GM18870 (cell line): ENCODE results near the gene OR51B4.
A peak's percentile ranks its signal among the peaks of the same experiment; 100 is the strongest.
"Not testable (repeated sequence)": the region's sequence is repeated elsewhere in the genome, so short reads cannot be mapped to it uniquely, and the experiment has no call there.

Experiments used
- ATAC-seq: cut with Tn5 transposase; IDR thresholded peaks from one replicate; pipeline ENCODE4 v1.9.1; 2021; ENCODE audit warnings: moderate library complexity; ENCODE audit not compliant: unreplicated experiment

OR51B4 gene

GRCh38 chr11:5301846-5302245 lies at the start of gene OR51B4:
Gene OR51B4, minus strand, starts transcription at chr11:5301946. Its CDS starts 0 bp downstream, at chr11:5301946.
- ATAC-seq, result no peak

- ATAC-seq, result no peak
Observed at GRCh38 chr11:5351208-5351607, 49.5 kb upstream of the OR51B4 start, which contains the start of gene OR51B6. Gene OR51B6, plus strand, starts transcription at chr11:5351508. Its CDS starts 0 bp downstream, at chr11:5351508.

DNA sequence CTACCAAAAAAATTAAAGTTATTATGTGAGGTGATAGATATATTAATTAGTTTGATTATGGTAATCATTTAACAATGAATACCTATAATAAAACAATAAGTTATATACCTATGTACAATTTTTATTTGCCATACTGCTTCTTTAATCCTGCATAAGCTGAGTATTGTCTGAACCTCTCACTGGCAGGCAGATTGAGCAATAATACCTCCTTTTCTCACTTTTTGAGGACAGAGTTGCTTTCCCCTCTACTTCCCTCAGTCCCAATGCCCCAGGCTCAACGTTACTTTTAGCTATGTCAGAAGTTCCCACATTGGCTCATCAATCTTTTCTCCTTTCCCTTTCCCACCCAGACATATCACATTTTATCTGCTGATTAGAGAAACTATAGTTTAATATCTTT lies 47.8 kb upstream of the OR51B4 start:
- ATAC-seq, result no peak

GRCh38 chr11:5348551-5349194 lies 46.9 kb upstream of the OR51B4 start:
- no peak for ATAC-seq

DNA sequence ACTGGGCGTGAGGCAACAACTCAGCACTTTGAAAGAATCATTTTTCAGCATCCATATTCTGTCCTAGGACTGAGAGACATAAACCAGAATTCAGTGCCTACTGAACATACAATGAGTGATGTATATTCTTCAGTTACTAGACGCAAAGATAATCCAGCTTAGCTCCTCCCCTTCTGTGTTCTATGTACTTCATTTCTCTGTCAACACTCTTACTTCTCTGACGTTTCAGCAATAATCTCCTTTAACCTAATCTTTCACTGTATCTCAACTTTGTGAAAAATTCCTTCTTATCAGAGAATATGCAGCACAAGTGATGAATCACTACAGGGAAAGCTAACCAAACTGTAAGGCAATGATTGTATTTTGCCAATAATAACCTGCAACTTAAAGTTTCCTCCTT lies 44.1 kb upstream of the OR51B4 start:
- ATAC-seq, result no peak

DNA sequence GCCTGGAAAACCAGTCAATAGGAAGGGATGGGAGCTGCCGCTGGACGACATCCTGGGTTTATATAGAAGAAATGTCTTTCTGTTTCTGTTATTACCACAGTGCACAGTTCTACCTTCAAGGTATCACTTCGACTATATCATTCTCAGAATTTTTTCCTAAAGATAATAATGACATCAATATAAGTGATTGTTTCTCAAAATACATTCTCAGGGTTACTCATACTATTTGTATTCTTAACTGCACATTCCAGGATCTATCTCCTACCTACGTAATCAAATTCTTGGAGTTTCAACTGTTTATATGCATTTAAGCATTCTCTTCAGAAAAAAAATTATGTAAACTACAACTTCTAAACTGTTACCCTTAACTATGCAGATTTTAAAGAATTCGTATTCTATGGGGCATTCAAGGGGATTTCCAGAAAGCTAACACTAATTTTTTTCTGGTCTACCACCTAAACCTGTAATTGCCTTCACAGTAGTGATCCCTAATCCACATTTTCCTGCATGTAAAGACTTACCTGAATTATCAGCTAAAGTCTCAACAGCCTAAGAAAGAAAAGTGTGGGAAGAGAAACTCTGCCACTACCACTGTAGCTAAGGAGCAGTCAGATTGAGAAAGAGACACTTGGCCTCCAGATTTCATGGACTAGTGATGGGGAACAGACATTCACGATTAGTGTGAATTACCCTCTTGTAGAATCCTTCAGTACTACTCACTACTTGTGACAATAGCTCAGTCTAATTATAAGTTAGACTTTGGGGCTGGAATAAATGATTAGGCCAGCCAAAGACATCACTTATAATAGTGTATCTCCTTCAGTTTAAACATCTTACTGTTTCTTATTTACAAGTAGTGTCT lies 42.0 kb upstream of the OR51B4 start, which contains the start of gene OR51B5:
Gene OR51B5 (minus strand): TSS at position 51 of the 862 bp plus-strand sequence. CDS start 0 bp downstream, at position 51.
- ATAC-seq, result no peak

GRCh38 chr11:5339771-5340322 lies 38.1 kb upstream of the OR51B4 start:
- peak; percentile 78 for ATAC-seq

GRCh38 chr11:5337253-5337652 lies 35.5 kb upstream of the OR51B4 start:
- not testable (repeated sequence) for ATAC-seq

DNA sequence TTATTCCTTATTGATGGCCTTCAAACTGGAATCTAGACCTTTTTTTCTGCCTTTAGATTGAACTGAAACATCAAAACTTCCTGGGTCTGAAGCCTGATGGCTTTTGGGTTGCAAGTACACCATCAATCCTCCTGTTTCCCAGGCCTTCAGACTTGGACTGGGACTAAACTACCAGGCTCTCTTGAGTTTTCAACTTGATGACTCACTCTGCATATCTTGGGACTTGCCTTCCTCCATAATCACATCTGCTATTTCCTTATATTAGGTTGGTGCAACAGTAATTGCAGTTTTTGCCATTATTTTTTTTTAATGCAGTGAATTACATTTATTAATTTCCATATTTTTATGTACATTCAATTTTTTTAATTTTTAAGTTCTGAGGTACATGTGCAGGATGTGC lies 34.6 kb upstream of the OR51B4 start:
- no peak for ATAC-seq

GRCh38 chr11:5335170-5335569 lies 33.4 kb upstream of the OR51B4 start:
- ATAC-seq, result no peak

GRCh38 chr11:5324197-5324596 lies 22.5 kb upstream of the OR51B4 start, which contains the start of gene OR51B2:
Gene OR51B2, minus strand, starts transcription at chr11:5324297. Its CDS starts 0 bp downstream, at chr11:5324297.
- ATAC-seq, result no peak

DNA sequence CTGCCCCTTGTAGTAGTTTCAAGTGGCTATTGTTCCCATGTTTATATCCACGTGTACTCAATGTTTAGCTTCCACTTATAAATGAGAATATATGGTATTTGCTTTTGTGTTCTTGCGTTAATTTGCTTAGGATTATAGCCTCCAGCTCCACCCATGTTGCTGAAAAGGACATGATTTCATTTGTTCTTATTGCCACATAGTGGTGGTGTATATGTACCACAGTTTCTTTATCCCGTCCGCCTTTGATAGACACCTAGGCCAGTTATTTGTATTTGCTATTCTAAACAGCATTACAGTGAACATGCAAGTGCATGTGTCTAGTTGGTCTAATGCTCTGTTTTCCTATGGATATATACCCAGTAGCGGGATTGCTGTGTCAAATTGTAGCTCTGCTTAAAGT lies 15.5 kb upstream of the OR51B4 start:
- ATAC-seq, result no peak

DNA sequence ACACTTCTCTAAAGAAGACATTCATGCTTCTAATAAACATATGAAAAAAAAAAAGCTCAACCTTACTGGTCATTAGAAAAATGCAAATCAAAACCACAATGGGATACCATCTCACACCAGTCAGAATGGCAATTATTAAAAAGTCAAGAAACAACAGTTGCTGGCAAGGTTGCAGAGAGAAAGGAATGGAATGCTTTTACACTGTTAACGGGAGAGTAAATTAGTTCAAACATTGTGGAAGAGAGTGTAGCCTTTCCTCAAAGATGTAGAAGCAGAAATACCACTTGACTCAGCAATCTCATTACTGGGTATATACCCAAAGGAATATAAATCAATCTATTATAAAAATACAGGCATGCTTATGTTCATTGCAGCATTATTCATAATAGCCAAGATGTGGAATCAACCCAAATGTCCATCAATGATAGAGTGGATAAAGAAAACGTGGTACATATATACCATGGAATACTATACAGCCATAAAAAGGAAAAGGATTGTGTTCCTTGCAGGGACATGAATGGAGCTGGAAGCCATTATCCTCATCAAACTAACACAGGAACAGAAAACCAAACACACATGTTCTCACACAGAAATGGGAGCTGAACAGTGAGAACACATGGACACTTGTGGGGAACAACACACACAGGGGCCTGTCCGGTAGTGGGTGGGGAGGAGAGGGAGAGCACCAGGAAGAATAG lies 11.7 kb upstream of the OR51B4 start:
- not testable (repeated sequence) for ATAC-seq

GRCh38 chr11:5310423-5310822 lies 8.7 kb upstream of the OR51B4 start:
- no peak for ATAC-seq

DNA sequence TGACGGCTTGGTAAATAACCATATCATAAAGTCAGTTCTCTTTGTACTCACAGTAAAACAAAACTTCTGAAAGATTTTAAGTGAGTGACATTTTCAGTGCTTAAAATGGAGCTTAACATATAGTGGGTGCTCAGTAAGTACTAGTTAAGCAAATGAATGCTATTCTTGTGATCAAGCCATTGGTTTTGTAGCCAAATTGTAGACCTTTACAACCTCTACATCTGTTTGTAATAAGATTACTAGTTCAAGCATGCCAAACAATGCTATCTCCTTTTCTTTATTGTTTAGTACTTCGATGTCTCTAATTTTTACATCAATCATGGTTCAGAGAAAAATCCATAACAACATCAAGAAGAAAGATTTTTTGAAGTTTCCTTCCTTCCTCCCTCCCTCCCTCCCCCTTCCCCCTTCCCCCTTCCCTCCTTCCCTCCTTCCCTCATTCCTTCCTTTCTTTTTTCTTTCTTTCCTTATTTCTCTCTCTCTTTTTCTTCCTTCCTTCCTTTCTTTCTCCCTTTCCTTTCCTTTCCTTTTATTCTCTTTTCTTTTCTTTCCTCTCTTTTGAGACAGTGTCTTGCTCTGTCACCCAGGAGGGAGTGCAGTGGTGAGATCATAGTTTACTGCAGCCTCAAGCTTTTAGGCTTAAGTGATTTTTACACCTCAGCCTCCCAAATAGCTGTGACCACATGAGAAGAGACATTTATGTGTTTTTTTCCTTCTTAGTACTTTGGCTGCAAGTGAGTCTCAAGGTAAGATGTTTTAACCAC lies 5.7 kb upstream of the OR51B4 start:
- no peak for ATAC-seq

DNA sequence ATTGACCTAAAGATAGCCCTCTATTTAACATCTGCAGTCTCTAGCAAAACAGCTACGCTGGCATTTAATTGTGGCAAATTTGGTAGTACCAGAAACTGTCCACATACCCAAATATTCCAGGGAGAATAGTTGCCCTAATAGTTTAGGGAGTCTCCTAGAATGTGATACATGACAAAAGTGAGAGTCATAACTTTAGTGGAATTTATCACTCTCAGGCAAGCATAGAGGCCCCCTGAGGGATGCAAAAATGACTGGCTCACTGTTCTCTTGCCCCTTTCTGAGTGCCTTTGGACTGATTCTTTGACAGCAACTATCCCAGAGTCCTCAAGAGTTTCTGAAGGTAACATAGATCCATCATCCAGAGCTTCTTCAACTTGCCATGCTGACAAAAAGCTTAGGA lies 2.3 kb upstream of the OR51B4 start:
- ATAC-seq, result no peak

GRCh38 chr11:5303626-5304025 lies 1.9 kb upstream of the OR51B4 start:
- no peak for ATAC-seq

DNA sequence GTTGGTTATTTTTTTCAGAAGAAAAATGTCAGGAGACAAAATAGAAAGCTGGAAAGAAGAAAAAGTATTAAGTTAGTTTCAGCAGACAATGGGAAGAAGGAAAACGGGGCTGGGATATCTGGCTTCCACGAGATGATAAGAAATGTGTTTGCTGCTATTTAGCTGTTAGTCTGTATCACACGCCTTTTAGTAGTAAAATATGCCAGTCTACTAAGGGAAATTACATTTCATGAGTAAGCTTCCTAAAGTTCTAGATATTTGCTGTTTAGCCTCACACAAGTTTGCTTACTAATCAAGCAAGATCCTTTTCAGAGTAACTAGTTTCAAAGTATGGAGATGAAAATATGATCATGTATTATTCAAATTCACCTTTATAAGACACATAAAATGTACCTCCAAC lies 1.5 kb downstream of the OR51B4 start:
- ATAC-seq, result no peak

- ATAC-seq, result no peak
Observed at GRCh38 chr11:5298451-5298850, 3.3 kb downstream of the OR51B4 start.

GRCh38 chr11:5297721-5298323 lies 3.9 kb downstream of the OR51B4 start:
- no peak for ATAC-seq
